HepG2 (cell line): ENCODE data around the gene ACADVL. TPM values are rescaled to one million over a fixed set of nuclear protein-coding genes. Genes with fewer than 3 reads are reported as not detected.

Experiments
- DDIT3 ChIP-seq: sonication (generic); formaldehyde crosslinking; IDR thresholded peaks from 2 replicates; pipeline ENCODE4 v1.4.0; 2020; ENCODE audit warnings: mild to moderate bottlenecking, missing genetic modification reagents
- ERF ChIP-seq: IDR thresholded peaks from 2 replicates; pipeline ENCODE4 v1.6.1; 2018; ENCODE audit warnings: missing biosample characterization, missing genetic modification reagents
- GRHL1 ChIP-seq: sonication (generic); formaldehyde crosslinking; conservative IDR thresholded peaks from 2 replicates; pipeline ENCODE4 v1.8.0; 2022; ENCODE audit warnings: missing genetic modification reagents
- HMGXB3 ChIP-seq: sonication (generic); formaldehyde crosslinking; IDR thresholded peaks from 2 replicates; pipeline ENCODE4 v1.4.0; 2020; ENCODE audit warnings: missing genetic modification reagents, borderline replicate concordance
- MYC ChIP-seq: sonication (generic); formaldehyde crosslinking; IDR thresholded peaks from 2 replicates; pipeline ENCODE4 v1.9.0; 2021; ENCODE audit warnings: missing genetic modification reagents, borderline replicate concordance
- PLRG1 ChIP-seq: fragments of 450-650 bp; conservative IDR thresholded peaks from 2 replicates; pipeline ENCODE4 v1.6.1; 2016
- SMAD1 ChIP-seq: sonication (generic); formaldehyde crosslinking; IDR thresholded peaks from 2 replicates; pipeline ENCODE4 v1.4.0; 2020; ENCODE audit warnings: missing genetic modification reagents, low read depth, mild to moderate bottlenecking, borderline replicate concordance
- SOX5 ChIP-seq: IDR thresholded peaks from 2 replicates; pipeline ENCODE4 v1.6.1; 2016; ENCODE audit warnings: borderline replicate concordance
- SRSF4 ChIP-seq: fragments of 200-400 bp; formaldehyde crosslinking; IDR thresholded peaks from one replicate; pipeline ENCODE4 v1.6.1; 2018; ENCODE audit warnings: mild to moderate bottlenecking, low read depth, low read length, moderate library complexity; ENCODE audit not compliant: poor library complexity, severe bottlenecking
- TARDBP ChIP-seq: sonication (generic); formaldehyde crosslinking; IDR thresholded peaks from 2 replicates; pipeline ENCODE4 v1.8.0; 2022; ENCODE audit warnings: mild to moderate bottlenecking, missing genetic modification reagents
- YEATS2 ChIP-seq: sonication (generic); formaldehyde crosslinking; IDR thresholded peaks from 2 replicates; pipeline ENCODE4 v1.4.0; 2020; ENCODE audit warnings: missing genetic modification reagents, borderline replicate concordance
- ZC3H4 ChIP-seq: sonication (generic); formaldehyde crosslinking; IDR thresholded peaks from 2 replicates; pipeline ENCODE4 v1.4.0; 2020; ENCODE audit warnings: missing genetic modification reagents, borderline replicate concordance
- ZNF20 ChIP-seq: sonication (generic); formaldehyde crosslinking; IDR thresholded peaks from 2 replicates; pipeline ENCODE4 v1.4.0; 2020; ENCODE audit warnings: mild to moderate bottlenecking, moderate library complexity, missing genetic modification reagents
- ZNF552 ChIP-seq: sonication (generic); formaldehyde crosslinking; IDR thresholded peaks from 2 replicates; pipeline ENCODE4 v1.9.0; 2022; ENCODE audit warnings: missing genetic modification reagents, mild to moderate bottlenecking, borderline replicate concordance
- ZNF605 ChIP-seq: sonication (generic); formaldehyde crosslinking; IDR thresholded peaks from 2 replicates; pipeline ENCODE4 v1.8.0; 2022; ENCODE audit warnings: mild to moderate bottlenecking, missing genetic modification reagents
- polyA plus RNA-seq, 8 experiments: library from polyadenylated mRNA; depleted of rRNA in 3 of 8; stranded (reverse) in 7 of 8; unstranded in 1 of 8; fragments of >200 nt; fragmentation: Illumina TruSeq in 4 of 8; extraction: Trizol in 4 of 8; gene quantifications; 2 replicates each; pipeline versions ENCODE4 v1.2.1 to v1.2.3, GENCODE V29; 2011 to 2016; ENCODE audit warnings: low read depth in 4 of 8, missing spikeins in 1 of 8, mixed read lengths in 1 of 8; ENCODE audit not compliant: insufficient read depth in 1 of 8
- total RNA-seq, 5 experiments: library from RNA; depleted of rRNA; stranded (reverse); fragments of >200 nt; fragmentation: Illumina TruSeq; extraction: Trizol; gene quantifications; 2 replicates each; pipeline ENCODE4 v1.2.3, GENCODE V29; 2016; ENCODE audit warnings: low read depth in 1 of 5
- TF ChIP-seq, protein P1 (sequence below): sonication (generic); formaldehyde crosslinking; IDR thresholded peaks from 2 replicates; pipeline ENCODE4 v1.5.1; 2020; ENCODE audit warnings: mild to moderate bottlenecking, missing genetic modification reagents
- TF ChIP-seq, protein P2 (sequence below): sonication (generic); formaldehyde crosslinking; conservative IDR thresholded peaks from 2 replicates; pipeline ENCODE4 v1.8.1; 2023; ENCODE audit warnings: missing genetic modification reagents

ACADVL gene
- total and polyA plus RNA-seq, 2 of the 13 experiments (the other 11 are each of a cell fraction or from before 2014, with no cell fraction given): 219 to 412 TPM

GRCh38 chr17:7239091-7240027, 19.6 kb downstream of the ACADVL start, which contains the start of gene PHF23 (continued):
- TF ChIP-seq ERF: no peak
- TF ChIP-seq, protein P1, sequence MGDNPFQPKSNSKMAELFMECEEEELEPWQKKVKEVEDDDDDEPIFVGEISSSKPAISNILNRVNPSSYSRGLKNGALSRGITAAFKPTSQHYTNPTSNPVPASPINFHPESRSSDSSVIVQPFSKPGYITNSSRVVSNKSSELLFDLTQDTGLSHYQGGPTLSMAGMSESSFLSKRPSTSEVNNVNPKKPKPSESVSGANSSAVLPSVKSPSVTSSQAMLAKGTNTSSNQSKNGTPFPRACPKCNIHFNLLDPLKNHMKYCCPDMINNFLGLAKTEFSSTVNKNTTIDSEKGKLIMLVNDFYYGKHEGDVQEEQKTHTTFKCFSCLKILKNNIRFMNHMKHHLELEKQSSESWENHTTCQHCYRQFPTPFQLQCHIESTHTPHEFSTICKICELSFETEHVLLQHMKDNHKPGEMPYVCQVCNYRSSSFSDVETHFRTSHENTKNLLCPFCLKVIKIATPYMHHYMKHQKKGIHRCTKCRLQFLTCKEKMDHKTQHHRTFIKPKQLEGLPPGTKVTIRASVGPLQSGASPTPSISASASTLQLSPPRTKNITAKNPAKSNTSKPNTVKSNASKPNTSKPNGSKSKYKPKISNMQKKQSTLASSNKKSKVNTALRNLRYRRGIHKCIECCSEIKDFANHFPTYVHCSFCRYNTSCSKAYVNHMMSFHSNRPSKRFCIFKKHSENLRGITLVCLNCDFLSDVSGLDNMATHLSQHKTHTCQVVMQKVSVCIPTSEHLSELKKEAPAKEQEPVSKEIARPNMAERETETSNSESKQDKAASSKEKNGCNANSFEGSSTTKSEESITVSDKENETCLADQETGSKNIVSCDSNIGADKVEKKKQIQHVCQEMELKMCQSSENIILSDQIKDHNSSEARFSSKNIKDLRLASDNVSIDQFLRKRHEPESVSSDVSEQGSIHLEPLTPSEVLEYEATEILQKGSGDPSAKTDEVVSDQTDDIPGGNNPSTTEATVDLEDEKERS (CRISPR knock-in tag): no peak
- peak; percentile 43; the same call in 1 of the 2 replicates for TF ChIP-seq MYC
- peak; percentile 39; the same call in 1 of the 2 replicates for TF ChIP-seq ZNF605 (CRISPR knock-in tag)
- TF ChIP-seq TARDBP: peak; percentile 91
- TF ChIP-seq ZNF20 (CRISPR knock-in tag): no peak
- TF ChIP-seq HMGXB3 (CRISPR knock-in tag): no peak; the same call in 1 of the 2 replicates
- TF ChIP-seq ZNF552 (CRISPR knock-in tag): no peak
- no peak for TF ChIP-seq SOX5 (CRISPR knock-in tag)
- no peak for TF ChIP-seq SRSF4
- no peak for TF ChIP-seq PLRG1
- TF ChIP-seq SMAD1 (CRISPR knock-in tag): no peak
- TF ChIP-seq GRHL1 (CRISPR knock-in tag): no peak
- TF ChIP-seq, protein P2, sequence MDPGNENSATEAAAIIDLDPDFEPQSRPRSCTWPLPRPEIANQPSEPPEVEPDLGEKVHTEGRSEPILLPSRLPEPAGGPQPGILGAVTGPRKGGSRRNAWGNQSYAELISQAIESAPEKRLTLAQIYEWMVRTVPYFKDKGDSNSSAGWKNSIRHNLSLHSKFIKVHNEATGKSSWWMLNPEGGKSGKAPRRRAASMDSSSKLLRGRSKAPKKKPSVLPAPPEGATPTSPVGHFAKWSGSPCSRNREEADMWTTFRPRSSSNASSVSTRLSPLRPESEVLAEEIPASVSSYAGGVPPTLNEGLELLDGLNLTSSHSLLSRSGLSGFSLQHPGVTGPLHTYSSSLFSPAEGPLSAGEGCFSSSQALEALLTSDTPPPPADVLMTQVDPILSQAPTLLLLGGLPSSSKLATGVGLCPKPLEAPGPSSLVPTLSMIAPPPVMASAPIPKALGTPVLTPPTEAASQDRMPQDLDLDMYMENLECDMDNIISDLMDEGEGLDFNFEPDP (CRISPR knock-in tag): no peak
- TF ChIP-seq DDIT3 (CRISPR knock-in tag): no peak
- peak; percentile 60; the same call in 1 of the 2 replicates for TF ChIP-seq YEATS2 (CRISPR knock-in tag)
- no peak for TF ChIP-seq ZC3H4 (CRISPR knock-in tag)
